Hepatocyte (in vitro differentiated cells): ENCODE measurements around the gene CSTF2T. TPM values are rescaled to one million over a fixed set of nuclear protein-coding genes. Genes with fewer than 3 reads are reported as not detected.

Experiments
- DNase-seq: peaks from one replicate; pipeline ENCODE4 v3.0.0-alpha.2; 2016; ENCODE audit warnings: low spot score
- H2AFZ ChIP-seq: fragments of 200-600 bp; sonication (generic); 2 replicates; pipeline ENCODE4 v1.6.0; 2016; ENCODE audit warnings: antibody characterized with exemption, mild to moderate bottlenecking
- H3K27ac ChIP-seq: fragments of 200-600 bp; sonication (generic); 2 replicates; pipeline ENCODE4 v1.5.1; 2016; ENCODE audit warnings: mild to moderate bottlenecking
- H3K27me3 ChIP-seq: fragments of 200-600 bp; sonication (generic); 2 replicates; pipeline ENCODE4 v1.6.1; 2016
- H3K36me3 ChIP-seq: fragments of 200-600 bp; sonication (generic); replicated peaks from 2 replicates; pipeline ENCODE4 v1.5.1; 2016; ENCODE audit warnings: low read depth; ENCODE audit not compliant: insufficient read depth
- H3K4me1 ChIP-seq: fragments of 200-600 bp; sonication (generic); 2 replicates; pipeline ENCODE4 v1.5.1; 2016; ENCODE audit warnings: mild to moderate bottlenecking, moderate library complexity; ENCODE audit not compliant: insufficient read depth
- H3K4me2 ChIP-seq: fragments of 200-600 bp; sonication (generic); 2 replicates; pipeline ENCODE4 v1.6.0; 2016
- H3K4me3 ChIP-seq: fragments of 200-600 bp; sonication (generic); 2 replicates; pipeline ENCODE4 v1.5.1; 2016; ENCODE audit warnings: mild to moderate bottlenecking
- H3K79me2 ChIP-seq: fragments of 200-600 bp; sonication (generic); 2 replicates; pipeline ENCODE4 v1.6.0; 2017; ENCODE audit warnings: mild to moderate bottlenecking
- H3K9me2 ChIP-seq: fragments of 200-600 bp; sonication (generic); replicated peaks from 2 replicates; pipeline ENCODE4 v1.6.0; 2017; ENCODE audit warnings: mild to moderate bottlenecking; ENCODE audit not compliant: insufficient read depth
- H3K9me3 ChIP-seq: fragments of 200-600 bp; sonication (generic); 2 replicates; pipeline ENCODE4 v1.5.1; 2016; ENCODE audit warnings: low read depth, mild to moderate bottlenecking
- H4K20me1 ChIP-seq: fragments of 200-600 bp; sonication (generic); 2 replicates; pipeline ENCODE4 v1.6.0; 2016; ENCODE audit warnings: mild to moderate bottlenecking; ENCODE audit not compliant: insufficient read depth, poor library complexity, severe bottlenecking
- EZH2 ChIP-seq: fragments of 200-600 bp; sonication (generic); IDR thresholded peaks from 2 replicates; pipeline ENCODE4 v1.6.1; 2016; ENCODE audit warnings: antibody characterized with exemption, mild to moderate bottlenecking, borderline replicate concordance
- EZH2phosphoT487 ChIP-seq: fragments of 200-600 bp; sonication (generic); IDR thresholded peaks from one replicate; pipeline ENCODE4 v1.6.1; 2018; ENCODE audit warnings: antibody characterized with exemption, mild to moderate bottlenecking, low read depth, moderate library complexity; ENCODE audit not compliant: unreplicated experiment, severe bottlenecking
- WGBS: methylation state at CpG from one replicate; pipeline ENCODE4 v1.1.6; 2016; ENCODE audit warnings: low lambda C conversion rate; ENCODE audit errors: missing lambda C conversion rate; 5-methylcytosine and 5-hydroxymethylcytosine counted together
- polyA plus RNA-seq: library from polyadenylated mRNA; unstranded; fragments of >200 nt; fragmentation: Nextera tagmentation; extraction: Ambion mirVana; gene quantifications from 2 replicates; pipeline ENCODE4 v1.2.1, GENCODE V29; 2016
- total RNA-seq: library from RNA; depleted of rRNA; stranded (reverse); fragments of >200 nt; gene quantifications from 2 replicates; pipeline ENCODE4 v1.2.3, GENCODE V29; 2014
- TF ChIP-seq, protein P1 (sequence below): fragments of 200-600 bp; sonication (generic); IDR thresholded peaks from 2 replicates; pipeline ENCODE4 v1.5.1; 2016; ENCODE audit warnings: antibody characterized with exemption, mild to moderate bottlenecking; ENCODE audit not compliant: poor library complexity

Gene CSTF2T
- total and polyA plus RNA-seq, 2 experiments from 2014 or later = 7.2 to 22.3 TPM

DNA sequence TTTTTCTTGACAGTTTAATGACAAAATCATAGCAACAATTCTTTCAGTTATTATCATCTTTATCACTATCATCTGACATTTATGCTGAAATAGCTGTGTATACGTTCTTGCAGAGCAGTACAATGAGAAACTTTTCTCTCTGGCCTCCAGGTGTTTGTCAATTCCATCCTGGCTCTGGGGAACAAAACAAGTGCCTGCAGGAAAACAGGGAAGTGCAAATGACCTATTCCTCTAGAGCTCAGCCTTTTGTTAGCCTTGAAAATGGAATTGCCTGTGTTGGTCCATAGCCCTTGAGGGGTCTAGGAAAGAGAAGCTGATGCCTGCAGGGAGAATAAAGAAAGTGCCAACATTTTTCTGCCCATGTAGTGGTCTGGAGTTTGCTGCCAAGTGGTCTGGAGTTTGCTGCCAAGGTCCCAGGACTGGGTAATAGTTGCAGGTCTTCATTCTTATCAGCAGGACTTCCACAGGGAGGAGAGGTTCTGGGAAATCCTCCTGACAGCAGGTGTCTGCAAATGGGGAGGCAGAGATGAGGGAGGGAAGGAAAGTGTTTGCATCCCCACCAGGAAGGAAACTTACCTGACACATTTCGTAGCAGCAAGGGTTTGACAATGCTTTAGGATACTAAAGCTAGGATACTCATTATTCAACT, 10.1 kb upstream of the CSTF2T start:
- H3K36me3 ChIP-seq = no peaks in the 10 kb centered on the region
- no peaks in the 10 kb centered on the region for H4K20me1 ChIP-seq
- no peaks in the 10 kb centered on the region for H3K79me2 ChIP-seq
- no peak overlapping the region for H3K4me3 ChIP-seq
- no peaks in the 10 kb centered on the region for H3K9me2 ChIP-seq
- H3K4me2 ChIP-seq = no peak overlapping the region
- no peaks in the 10 kb centered on the region for H3K4me1 ChIP-seq
- no peaks in the 10 kb centered on the region for H3K27me3 ChIP-seq
- H2AFZ ChIP-seq = no peak overlapping the region
- no peak overlapping the region for H3K27ac ChIP-seq
- no peaks in the 10 kb centered on the region for H3K9me3 ChIP-seq
- TF ChIP-seq EZH2 = no peak
- TF ChIP-seq EZH2phosphoT487 = no peak
- TF ChIP-seq, protein P1, sequence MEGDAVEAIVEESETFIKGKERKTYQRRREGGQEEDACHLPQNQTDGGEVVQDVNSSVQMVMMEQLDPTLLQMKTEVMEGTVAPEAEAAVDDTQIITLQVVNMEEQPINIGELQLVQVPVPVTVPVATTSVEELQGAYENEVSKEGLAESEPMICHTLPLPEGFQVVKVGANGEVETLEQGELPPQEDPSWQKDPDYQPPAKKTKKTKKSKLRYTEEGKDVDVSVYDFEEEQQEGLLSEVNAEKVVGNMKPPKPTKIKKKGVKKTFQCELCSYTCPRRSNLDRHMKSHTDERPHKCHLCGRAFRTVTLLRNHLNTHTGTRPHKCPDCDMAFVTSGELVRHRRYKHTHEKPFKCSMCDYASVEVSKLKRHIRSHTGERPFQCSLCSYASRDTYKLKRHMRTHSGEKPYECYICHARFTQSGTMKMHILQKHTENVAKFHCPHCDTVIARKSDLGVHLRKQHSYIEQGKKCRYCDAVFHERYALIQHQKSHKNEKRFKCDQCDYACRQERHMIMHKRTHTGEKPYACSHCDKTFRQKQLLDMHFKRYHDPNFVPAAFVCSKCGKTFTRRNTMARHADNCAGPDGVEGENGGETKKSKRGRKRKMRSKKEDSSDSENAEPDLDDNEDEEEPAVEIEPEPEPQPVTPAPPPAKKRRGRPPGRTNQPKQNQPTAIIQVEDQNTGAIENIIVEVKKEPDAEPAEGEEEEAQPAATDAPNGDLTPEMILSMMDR = no peak
- no peak for DNase-seq
- WGBS = 74% methylated on average over 2 of the region's 2 CpGs

DNA sequence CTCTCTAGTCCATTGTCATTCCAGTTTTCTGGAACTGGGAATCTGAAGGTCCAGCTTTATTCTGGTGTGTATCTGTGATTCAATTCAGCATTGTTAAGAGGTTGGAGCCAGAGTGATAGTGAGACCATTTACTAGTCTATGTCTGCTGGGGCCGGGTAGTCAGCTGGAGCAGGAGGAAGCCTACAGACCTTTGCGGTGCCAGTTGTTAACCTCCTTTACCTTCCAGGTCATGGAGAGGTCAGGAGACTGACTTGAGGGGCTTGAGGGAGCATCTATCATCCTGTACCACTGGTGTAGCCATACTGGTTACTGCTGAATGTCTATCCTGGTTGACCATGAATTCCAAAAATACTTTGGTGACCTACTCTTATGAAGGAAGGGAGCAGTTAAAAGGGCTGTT, 9.2 kb upstream of the CSTF2T start:
- H3K4me3 ChIP-seq = no peak overlapping the region
- no peaks in the 10 kb centered on the region for H3K4me1 ChIP-seq
- H3K79me2 ChIP-seq = no peaks in the 10 kb centered on the region
- no peak for TF ChIP-seq EZH2
- TF ChIP-seq, protein P1 = no peak
- TF ChIP-seq EZH2phosphoT487 = no peak
- no peak overlapping the region for H2AFZ ChIP-seq
- no peaks in the 10 kb centered on the region for H4K20me1 ChIP-seq
- H3K36me3 ChIP-seq = no peaks in the 10 kb centered on the region
- no peaks in the 10 kb centered on the region for H3K9me2 ChIP-seq
- no peak overlapping the region for H3K4me2 ChIP-seq
- no peaks in the 10 kb centered on the region for H3K9me3 ChIP-seq
- 92% methylated on average over 2 of the region's 2 CpGs for WGBS
- H3K27ac ChIP-seq = no peak overlapping the region
- DNase-seq = no peak
- H3K27me3 ChIP-seq = no peaks in the 10 kb centered on the region

DNA sequence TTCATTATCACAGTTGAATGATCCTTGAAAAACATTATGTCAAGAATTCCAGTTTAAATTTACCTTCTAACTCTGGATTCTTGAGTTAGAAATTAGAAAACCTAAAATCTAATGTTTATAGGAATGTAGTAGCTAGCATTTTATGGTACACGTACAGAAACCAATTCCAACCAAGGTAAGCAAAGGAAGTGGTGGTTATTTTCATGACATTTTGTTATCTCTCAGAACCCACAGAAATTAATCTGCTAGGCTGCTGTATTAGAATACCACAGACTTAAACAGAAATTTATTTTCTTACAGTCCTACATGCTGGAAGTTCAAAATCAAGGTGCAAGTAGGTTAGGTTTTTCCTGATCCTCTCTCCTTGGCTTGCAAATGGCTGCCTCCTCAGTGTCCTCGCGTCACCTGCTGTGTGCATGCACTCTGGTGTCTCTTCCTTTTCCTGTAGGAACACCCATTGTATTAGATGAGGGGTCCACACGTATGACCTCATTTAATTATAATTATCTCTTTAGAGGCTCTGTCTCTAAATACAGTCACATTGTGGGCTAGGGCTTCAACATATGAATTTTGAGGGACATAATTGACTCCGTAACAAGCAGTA, 8.5 kb upstream of the CSTF2T start:
- Histone ChIP-seq H3K4me1 (no peaks in the 10 kb centered on the region), H3K27ac (no peak overlapping the region), H3K4me2 (no peak overlapping the region), H2AFZ (no peak overlapping the region), H3K9me2 (no peaks in the 10 kb centered on the region), H3K9me3 (no peaks in the 10 kb centered on the region), H3K36me3 (no peaks in the 10 kb centered on the region), H3K27me3 (no peaks in the 10 kb centered on the region), H4K20me1 (no peaks in the 10 kb centered on the region), H3K4me3 (no peak overlapping the region), H3K79me2 (no peaks in the 10 kb centered on the region)
- DNase-seq = no peak
- WGBS = 94% methylated on average over 5 of the region's 5 CpGs
- TF ChIP-seq EZH2phosphoT487 = no peak
- TF ChIP-seq, protein P1 = no peak
- no peak for TF ChIP-seq EZH2
